IPS-18a (cell line): Measurements from ENCODE around the gene FAM120B.

Experiments
- H3K27ac ChIP-seq: one replicate; pipeline ENCODE4 v1.5.1; 2013; ENCODE audit warnings: low read length
- H3K27me3 ChIP-seq: one replicate; pipeline ENCODE4 v1.6.1; 2013; ENCODE audit warnings: mild to moderate bottlenecking, low read length; ENCODE audit not compliant: control insufficient read depth, insufficient read depth
- H3K36me3 ChIP-seq: one replicate; pipeline ENCODE4 v1.6.1; 2013; ENCODE audit warnings: low read depth, low read length; ENCODE audit not compliant: control insufficient read depth
- H3K4me1 ChIP-seq: one replicate; pipeline ENCODE4 v1.6.1; 2013; ENCODE audit warnings: low read depth, low read length; ENCODE audit not compliant: control insufficient read depth
- H3K4me3 ChIP-seq: one replicate; pipeline ENCODE4 v1.5.1; 2013; ENCODE audit warnings: low read length
- H3K9ac ChIP-seq: one replicate; pipeline ENCODE4 v1.6.1; 2013; ENCODE audit warnings: mild to moderate bottlenecking, low read length, moderate library complexity
- H3K9me3 ChIP-seq: one replicate; pipeline ENCODE4 v1.6.1; 2013; ENCODE audit warnings: low read depth, low read length; ENCODE audit not compliant: control insufficient read depth

The FAM120B gene

DNA sequence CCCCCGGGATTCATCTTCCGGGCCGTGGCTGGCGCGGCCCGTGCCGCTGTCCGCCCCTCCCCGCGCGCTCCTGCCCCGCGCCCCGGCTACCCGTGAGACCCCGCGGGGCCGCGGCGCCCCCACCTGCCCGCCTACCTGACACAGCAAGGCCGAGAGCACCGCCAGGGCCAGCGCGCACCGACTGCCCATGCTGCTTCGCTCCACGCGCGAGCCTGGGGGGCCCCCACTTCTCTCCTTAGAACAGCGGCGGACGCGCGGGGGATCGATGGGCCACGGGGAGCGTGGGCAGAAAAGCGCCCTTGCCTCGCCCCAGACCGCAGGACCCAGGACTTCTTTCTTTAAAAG, 16.6 kb upstream of the FAM120B start:
- no peaks in the 10 kb centered on the region for H3K36me3 ChIP-seq
- peak overlapping the region; percentile 63 for H3K4me3 ChIP-seq
- H3K27me3 ChIP-seq = peaks cover 91% of the 10 kb centered on the region
- peaks cover 48% of the 10 kb centered on the region for H3K4me1 ChIP-seq
- no peak overlapping the region for H3K27ac ChIP-seq
- no peaks in the 10 kb centered on the region for H3K9me3 ChIP-seq
- H3K9ac ChIP-seq = no peak overlapping the region

DNA sequence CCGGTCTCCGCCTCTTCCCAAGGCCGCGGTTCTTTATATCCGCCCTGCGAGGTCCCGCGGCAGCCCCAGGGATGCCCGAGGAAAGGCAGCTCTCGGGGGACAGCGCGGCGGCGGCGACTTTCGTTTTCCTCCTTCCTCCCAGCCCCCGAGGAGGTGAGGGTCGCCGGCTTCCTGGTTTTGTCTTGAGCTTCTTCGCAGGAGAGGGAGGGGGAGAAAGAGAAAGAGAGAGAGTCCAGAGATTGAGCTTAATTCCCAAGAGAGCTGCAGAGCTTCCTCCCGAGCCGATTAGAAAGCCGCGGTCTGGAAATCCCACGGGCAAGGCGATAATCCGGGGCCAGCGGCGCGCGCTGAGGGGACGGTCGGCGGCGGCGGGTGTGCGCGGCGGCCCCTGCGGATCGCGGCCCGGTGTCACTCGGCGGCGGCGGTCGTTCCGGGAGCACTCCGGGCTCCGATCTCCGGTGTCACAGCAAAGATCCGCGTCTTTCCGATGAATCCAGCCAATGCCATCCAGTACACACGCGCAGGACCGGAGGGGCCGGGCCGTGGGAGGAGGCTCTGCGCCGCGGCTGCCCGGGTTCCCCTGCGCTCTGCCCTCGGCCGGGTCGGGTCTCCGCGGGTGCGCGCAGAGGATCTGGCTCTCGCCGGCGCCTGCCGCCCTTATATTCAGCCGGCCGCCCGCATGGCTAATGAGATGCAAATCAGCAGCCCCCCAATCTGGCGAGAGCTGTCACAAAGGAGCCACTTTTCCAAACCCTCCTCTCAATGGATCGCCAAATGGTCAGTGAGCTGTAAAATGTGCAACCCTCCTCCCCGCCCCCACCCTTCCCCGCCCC, 16.0 kb upstream of the FAM120B start, which contains the start of gene DLL1:
DLL1 (minus strand) TSS at position 783 of the 833 bp plus-strand sequence. CDS start 939 bp downstream, outside the sequence.
- Histone ChIP-seq H3K4me3 (peak within 1 kb of the TSS; percentile 67), H3K27me3 (peaks cover 92% of the 10 kb centered on the region), H3K36me3 (no peaks in the 10 kb centered on the region), H3K4me1 (peaks cover 52% of the 10 kb centered on the region), H3K9ac (no peak within 1 kb of the TSS), H3K27ac (no peak within 1 kb of the TSS), H3K9me3 (no peaks in the 10 kb centered on the region)

DNA sequence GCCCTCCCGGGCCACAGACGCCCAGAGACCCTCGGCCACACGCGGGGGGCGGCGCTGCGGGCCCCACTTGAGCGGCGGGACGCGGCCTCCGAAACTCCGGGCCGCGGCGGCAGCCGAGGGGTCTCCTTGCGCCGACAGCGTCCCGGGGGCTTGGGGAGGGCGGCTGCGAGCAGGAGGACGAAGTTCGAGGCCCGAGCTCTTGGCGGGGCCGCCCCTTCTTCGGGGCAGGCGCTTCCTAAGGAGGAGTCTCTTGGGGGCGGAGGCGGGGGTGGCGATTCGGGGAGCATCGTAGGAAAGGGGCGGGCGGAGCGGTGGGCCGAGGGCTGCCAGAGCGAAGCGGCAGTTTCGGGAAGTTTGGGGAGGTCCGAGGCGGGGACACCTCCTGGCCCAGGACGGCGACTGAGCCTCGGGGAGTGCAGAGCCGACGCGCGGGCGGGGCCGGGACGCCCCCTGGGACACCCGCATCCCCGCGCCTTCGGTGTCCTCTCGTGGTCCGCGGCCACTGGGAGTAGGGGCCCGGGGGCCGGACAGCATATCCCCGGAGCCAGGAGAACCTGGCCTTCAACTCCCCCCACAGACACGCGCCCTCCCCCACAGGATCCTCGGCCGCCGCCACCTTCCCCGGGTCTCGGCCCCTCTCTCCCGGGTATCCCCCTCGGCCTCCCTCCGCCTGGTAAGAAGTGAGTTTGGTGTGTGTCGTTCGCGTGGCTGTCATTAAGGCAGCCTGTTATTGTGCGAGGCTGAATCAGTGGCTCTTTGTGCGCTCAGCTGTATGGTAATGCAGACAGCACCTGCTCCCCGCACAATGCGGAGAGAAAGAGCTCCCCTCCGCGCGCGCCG, 15.1 kb upstream of the FAM120B start:
- peaks cover 44% of the 10 kb centered on the region for H3K4me1 ChIP-seq
- H3K27ac ChIP-seq = no peak overlapping the region
- peak overlapping the region; percentile 67 for H3K4me3 ChIP-seq
- no peaks in the 10 kb centered on the region for H3K36me3 ChIP-seq
- H3K9me3 ChIP-seq = no peaks in the 10 kb centered on the region
- H3K27me3 ChIP-seq = peaks cover 84% of the 10 kb centered on the region
- no peak overlapping the region for H3K9ac ChIP-seq

DNA sequence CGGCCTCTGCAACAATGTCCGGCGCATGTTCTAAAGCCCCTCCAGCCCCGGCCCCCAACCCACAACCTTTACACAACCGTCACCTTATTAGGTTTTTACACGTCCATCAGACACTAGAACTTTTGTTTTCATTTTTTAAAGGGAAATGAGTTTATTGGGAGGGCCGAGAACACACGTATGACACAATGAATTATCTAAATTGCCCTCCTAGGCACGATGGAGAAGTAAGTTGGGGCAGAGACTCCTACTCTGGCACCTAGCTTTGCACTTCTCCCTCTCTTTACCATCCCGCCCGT, 14.5 kb upstream of the FAM120B start:
- Histone ChIP-seq H3K4me1 (peaks cover 40% of the 10 kb centered on the region), H3K4me3 (peak overlapping the region; percentile 67), H3K27me3 (peaks cover 82% of the 10 kb centered on the region), H3K27ac (no peak overlapping the region), H3K36me3 (no peaks in the 10 kb centered on the region), H3K9ac (no peak overlapping the region), H3K9me3 (no peaks in the 10 kb centered on the region)

DNA sequence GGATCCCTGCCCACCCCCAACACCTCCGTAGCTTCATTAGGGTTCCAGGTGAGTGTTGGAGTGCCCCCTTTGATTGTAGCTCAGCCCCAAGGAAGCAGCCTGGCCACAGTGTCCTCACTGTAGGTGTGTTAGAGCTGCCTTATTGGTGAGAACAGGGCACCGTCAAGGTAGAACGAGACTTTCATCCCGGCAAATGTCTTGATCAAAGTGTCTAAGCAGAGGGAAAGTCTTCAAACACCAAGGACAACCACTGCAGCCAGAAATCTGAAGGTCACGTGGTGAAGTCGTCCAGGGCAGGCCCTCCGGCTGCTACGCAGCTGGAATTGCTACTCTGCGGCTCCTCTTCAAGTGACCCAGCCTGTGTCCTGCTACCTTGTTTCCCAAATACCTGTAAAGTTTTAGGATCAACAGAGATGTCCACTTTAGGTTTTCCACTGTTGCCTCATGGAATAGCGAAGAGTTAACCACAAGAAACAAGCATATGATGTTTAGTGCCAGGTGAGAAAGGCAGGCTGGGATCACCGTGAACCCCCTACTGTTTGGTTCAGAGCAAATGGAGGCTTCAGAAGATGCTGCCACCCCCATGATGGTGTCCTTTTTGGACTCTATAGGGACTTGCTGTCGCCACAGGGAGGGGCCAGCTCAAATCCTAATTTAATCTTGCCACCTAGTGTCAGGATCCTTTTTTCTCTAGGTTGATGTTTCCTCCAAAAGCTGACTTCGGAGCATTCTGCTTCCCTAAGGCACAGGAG, 14.0 kb upstream of the FAM120B start:
- Histone ChIP-seq H3K4me1 (peaks cover 41% of the 10 kb centered on the region), H3K27me3 (peaks cover 82% of the 10 kb centered on the region), H3K9me3 (no peaks in the 10 kb centered on the region), H3K9ac (no peak overlapping the region), H3K4me3 (peak overlapping the region; percentile 67), H3K27ac (no peak overlapping the region), H3K36me3 (no peaks in the 10 kb centered on the region)

DNA sequence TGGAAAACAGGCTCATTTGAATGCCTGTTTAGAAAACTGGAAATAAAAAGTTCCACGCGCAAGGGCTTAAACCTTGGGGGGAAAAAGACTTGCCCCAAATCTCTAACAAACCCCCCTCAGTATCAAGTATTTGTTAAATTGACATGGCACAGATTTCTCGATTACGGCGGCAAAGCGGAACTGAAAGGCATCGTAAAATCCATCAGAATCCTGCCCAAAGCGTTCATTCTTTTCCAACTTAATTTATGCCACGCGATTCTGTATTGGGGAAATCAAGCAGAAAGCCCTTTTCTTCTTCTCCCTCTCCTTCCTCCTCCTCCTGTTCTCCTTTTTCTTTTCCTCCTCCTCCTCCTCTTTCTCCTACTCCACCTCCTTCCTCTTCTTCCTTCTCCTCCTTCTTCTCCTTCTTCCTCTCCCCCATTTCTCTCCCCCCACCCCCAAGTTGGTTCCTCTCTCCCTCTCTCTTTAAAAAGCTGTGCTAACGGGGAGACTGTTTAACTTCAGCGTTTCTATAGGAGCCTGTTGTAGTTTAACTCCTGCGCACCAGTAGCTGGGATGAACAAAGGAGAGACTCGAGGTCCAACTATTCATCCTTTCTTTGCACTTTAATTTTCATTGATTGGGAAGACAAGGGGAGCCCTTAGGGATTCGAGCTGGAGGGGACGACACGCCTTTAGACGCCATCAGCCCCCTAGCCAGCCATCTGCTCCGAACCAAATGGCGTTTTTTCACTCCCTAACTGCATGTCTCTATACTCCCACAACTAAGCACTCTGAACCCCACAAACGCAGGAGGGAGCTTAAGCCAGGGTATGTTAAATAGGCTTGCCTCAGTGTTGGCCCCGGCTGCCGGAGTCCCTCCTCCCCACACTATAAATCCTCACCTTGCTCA, 13.0 kb upstream of the FAM120B start:
- no peak overlapping the region for H3K9ac ChIP-seq
- H3K27me3 ChIP-seq = peaks cover 77% of the 10 kb centered on the region
- peaks cover 48% of the 10 kb centered on the region for H3K4me1 ChIP-seq
- peak overlapping the region; percentile 67 for H3K4me3 ChIP-seq
- H3K36me3 ChIP-seq = no peaks in the 10 kb centered on the region
- no peak overlapping the region for H3K27ac ChIP-seq
- no peaks in the 10 kb centered on the region for H3K9me3 ChIP-seq

DNA sequence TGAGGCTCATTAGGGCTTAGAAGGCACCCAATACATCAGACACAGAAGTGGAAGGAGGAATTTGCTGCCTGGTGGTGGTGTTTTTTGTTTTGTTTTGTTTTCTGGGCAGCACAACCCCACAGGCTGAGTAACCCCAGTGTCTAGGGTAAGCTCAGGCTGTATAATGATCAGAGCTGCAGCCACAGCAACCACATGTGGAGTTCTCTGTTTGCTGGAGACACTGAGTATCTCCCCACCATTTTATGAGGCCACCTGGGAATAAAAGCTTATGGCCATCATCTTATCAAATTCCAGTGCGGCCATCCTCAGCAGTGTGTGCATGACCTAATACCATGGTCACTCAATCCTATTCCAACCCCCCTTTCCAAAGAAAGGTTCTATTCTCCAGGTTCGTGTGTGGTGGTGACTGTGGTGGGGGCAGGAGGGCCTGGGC, 12.2 kb upstream of the FAM120B start:
- Histone ChIP-seq H3K27ac (no peak overlapping the region), H3K36me3 (no peaks in the 10 kb centered on the region), H3K4me1 (peaks cover 51% of the 10 kb centered on the region), H3K9ac (no peak overlapping the region), H3K4me3 (peak overlapping the region; percentile 67), H3K27me3 (peaks cover 77% of the 10 kb centered on the region), H3K9me3 (no peaks in the 10 kb centered on the region)

DNA sequence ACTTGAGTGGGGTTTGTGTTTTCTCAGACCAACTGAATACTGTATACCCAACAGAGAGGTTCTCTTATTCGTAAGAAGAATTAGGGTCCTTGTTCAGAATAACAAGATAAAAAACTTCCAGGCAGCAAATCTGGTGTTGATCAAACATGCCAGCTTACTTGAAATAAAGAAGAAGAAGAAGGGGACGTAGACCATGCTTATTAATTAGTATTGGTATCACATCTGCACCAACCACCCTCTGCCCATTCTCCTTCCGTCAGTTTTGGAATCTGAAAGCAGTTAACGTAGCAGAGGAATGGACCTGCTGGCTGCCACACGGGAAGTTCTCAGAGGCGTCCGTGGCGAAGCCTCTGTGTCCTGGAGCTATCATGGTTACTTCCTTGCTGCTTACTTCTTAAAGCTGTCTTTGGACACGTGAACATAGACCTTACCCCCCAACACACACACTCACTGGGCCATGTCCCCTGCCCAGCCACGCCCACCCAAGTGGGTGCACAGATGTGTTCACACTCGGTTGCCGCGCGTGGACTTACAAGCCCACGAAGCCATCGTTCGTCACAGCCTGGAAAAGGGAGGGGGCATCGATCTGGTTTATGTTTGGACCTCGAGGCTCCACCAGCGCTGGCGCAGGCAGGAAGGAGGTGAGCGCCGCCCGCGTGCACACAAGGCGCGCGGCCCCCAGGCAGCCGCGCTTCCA, 11.6 kb upstream of the FAM120B start:
- H3K9me3 ChIP-seq = no peaks in the 10 kb centered on the region
- no peaks in the 10 kb centered on the region for H3K36me3 ChIP-seq
- H3K4me3 ChIP-seq = peak overlapping the region; percentile 58
- H3K27me3 ChIP-seq = peaks cover 72% of the 10 kb centered on the region
- peak overlapping the region; percentile 7 for H3K9ac ChIP-seq
- no peak overlapping the region for H3K27ac ChIP-seq
- peaks cover 51% of the 10 kb centered on the region for H3K4me1 ChIP-seq

DNA sequence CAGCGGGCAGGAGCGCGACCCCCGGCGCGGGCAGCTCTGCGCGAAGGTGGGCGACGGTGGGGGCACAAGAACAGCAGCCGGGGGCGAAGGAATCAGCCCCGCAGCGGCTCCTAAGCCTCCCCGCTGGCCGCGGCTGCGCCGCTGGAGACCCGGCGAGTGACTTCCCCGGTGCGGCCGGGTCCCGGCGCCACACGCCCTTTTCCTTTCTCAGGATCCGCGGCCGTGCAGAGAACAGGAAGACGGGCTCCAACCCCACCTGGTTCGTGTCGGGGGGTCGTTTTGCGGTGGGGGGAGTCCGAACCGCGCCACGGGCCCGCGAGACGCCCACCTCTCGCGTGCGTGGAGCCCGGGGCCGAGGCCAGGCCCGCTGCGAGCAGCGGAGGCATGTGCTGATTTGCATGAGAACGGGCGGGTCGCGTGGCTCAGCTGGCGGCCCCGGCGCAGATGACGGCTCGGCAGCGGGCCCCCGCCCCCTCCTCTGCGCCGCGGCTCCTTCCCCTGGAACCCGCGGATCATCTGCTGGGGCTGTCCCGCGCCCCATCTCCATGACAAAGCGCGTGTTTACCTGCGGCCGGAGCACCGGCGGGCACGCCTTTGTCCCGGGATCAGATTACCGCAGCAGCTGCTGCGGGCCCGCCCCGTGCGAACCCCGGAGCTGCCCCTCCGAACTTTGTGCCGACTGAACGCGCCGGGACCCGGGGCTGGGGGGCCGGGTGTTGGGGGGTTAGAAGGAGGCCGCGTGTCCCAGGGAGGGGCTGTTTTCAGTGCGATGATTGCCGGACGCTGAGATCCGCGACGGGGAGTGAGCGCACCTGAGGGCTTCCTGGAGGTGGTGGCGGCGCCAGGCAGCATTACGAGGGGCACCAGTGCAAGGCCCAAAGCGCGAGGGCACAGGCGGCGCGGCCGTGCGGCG, 10.8 kb upstream of the FAM120B start:
- Histone ChIP-seq H3K4me3 (peak overlapping the region; percentile 58), H3K4me1 (peaks cover 51% of the 10 kb centered on the region), H3K9me3 (no peaks in the 10 kb centered on the region), H3K27me3 (peaks cover 65% of the 10 kb centered on the region), H3K9ac (peak overlapping the region; percentile 41), H3K27ac (no peak overlapping the region), H3K36me3 (no peaks in the 10 kb centered on the region)

DNA sequence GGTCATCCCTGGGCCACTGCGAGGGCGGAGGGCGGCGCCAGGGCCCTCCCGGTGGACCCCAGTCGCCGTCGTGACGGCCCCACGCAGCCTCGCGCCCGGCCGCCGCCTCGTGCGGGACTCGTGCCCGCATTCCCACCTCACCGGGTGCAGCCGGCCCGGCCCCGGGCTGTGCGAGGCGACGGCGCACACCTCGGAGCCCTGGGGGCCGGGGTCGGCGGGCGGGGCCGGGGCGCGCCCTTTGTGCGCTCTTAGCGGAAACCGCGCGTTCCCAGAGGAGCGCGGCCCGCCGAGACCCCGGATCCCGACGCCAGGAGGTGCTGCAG, 10.2 kb upstream of the FAM120B start:
- no peaks in the 10 kb centered on the region for H3K9me3 ChIP-seq
- H3K36me3 ChIP-seq = no peaks in the 10 kb centered on the region
- H3K4me1 ChIP-seq = peaks cover 51% of the 10 kb centered on the region
- peak overlapping the region; percentile 41 for H3K9ac ChIP-seq
- peak overlapping the region; percentile 42 for H3K4me3 ChIP-seq
- H3K27me3 ChIP-seq = peaks cover 65% of the 10 kb centered on the region
- H3K27ac ChIP-seq = no peak overlapping the region
